IMR-90 (cell line): ENCODE measurements around the gene TFDP2. TPM values are rescaled to one million over a fixed set of nuclear protein-coding genes. Genes with fewer than 3 reads are reported as not detected.

ENCODE experiments used
- ATAC-seq: fragments of 200-7000 bp; cut with Tn5 transposase; 2 replicates; pipeline ENCODE4 v1.9.1; 2020; ENCODE audit warnings: low read depth, mild to moderate bottlenecking, moderate library complexity
- BruUV-seq: library from RNA; stranded (reverse); fragments of 400-500 nt; replicated peaks from 2 replicates; lab custom pipeline; 2021; lab: Mats Ljungman, UMichigan
- CTCF ChIA-PET: fragments of 300-600 bp; formaldehyde crosslinking; extraction: SDS; loops from one replicate; lab custom pipeline; 2021; ENCODE audit warnings: antibody characterized with exemption; lab: Yijun Ruan, JAX
- POLR2A ChIA-PET: fragments of 300-600 bp; sonication (Branson Sonifier 250); formaldehyde crosslinking; loops from one replicate; lab custom pipeline; 2022; ENCODE audit warnings: antibody characterized with exemption; ENCODE audit not compliant: unreplicated experiment; lab: Charles Lee
- DNase-seq: peaks from one replicate; pipeline ENCODE4 v3.0.0; 2013
- H2AFZ ChIP-seq: replicated peaks from 2 replicates; pipeline ENCODE3; 2013; ENCODE audit warnings: low read length, mild to moderate bottlenecking; ENCODE audit not compliant: poor library complexity
- H2AK5ac ChIP-seq: 2 replicates; pipeline ENCODE4 v1.6.1; 2013; ENCODE audit warnings: low read depth, low read length, inconsistent platforms
- H2AK9ac ChIP-seq: replicated peaks from 2 replicates; pipeline ENCODE3; 2013; ENCODE audit warnings: mild to moderate bottlenecking, low read depth, low read length, moderate library complexity; ENCODE audit not compliant: poor library complexity
- H2BK120ac ChIP-seq: 2 replicates; pipeline ENCODE4 v1.6.1; 2013; ENCODE audit warnings: low read depth, low read length, inconsistent platforms
- H2BK15ac ChIP-seq: 3 replicates; pipeline ENCODE4 v1.6.1; 2013; ENCODE audit warnings: low read depth, low read length, inconsistent platforms
- H2BK20ac ChIP-seq: 2 replicates; pipeline ENCODE4 v1.6.1; 2013; ENCODE audit warnings: low read depth, mild to moderate bottlenecking, inconsistent platforms, low read length, moderate library complexity
- H2BK5ac ChIP-seq: 2 replicates; pipeline ENCODE4 v1.6.1; 2013; ENCODE audit warnings: mild to moderate bottlenecking, low read depth, low read length, inconsistent platforms; ENCODE audit not compliant: poor library complexity, severe bottlenecking
- H3K14ac ChIP-seq: replicated peaks from 2 replicates; pipeline ENCODE4 v1.6.1; 2013; ENCODE audit warnings: low read depth, low read length, inconsistent platforms
- H3K18ac ChIP-seq: 2 replicates; pipeline ENCODE4 v1.6.1; 2013; ENCODE audit warnings: low read depth, low read length, control low read depth
- H3K23ac ChIP-seq: 2 replicates; pipeline ENCODE4 v1.6.1; 2013; ENCODE audit warnings: low read depth, low read length, inconsistent platforms
- H3K27ac ChIP-seq: 2 replicates; pipeline ENCODE4 v1.5.1; 2013; ENCODE audit warnings: mild to moderate bottlenecking, control low read depth, low read length; ENCODE audit not compliant: insufficient read depth
- H3K27me3 ChIP-seq: 2 replicates; pipeline ENCODE4 v1.6.1; 2013; ENCODE audit warnings: low read length; ENCODE audit not compliant: control insufficient read depth, insufficient read depth
- H3K36me3 ChIP-seq: 2 replicates; pipeline ENCODE4 v1.6.1; 2013; ENCODE audit warnings: low read length, mixed read lengths; ENCODE audit not compliant: control insufficient read depth, insufficient read depth
- H3K4ac ChIP-seq: 2 replicates; pipeline ENCODE4 v1.6.1; 2013; ENCODE audit warnings: low read depth, low read length, inconsistent platforms
- H3K4me1 ChIP-seq: 2 replicates; pipeline ENCODE4 v1.6.1; 2013; ENCODE audit warnings: low read length, mixed read lengths; ENCODE audit not compliant: control insufficient read depth, insufficient read depth
- H3K4me2 ChIP-seq: 2 replicates; pipeline ENCODE4 v1.6.1; 2013; ENCODE audit warnings: low read depth, mild to moderate bottlenecking, control low read depth, low read length, moderate library complexity
- H3K4me3 ChIP-seq: 2 replicates; pipeline ENCODE4 v1.5.1; 2013; ENCODE audit warnings: low read depth, mild to moderate bottlenecking, control low read depth, low read length, moderate library complexity; ENCODE audit not compliant: insufficient read depth
- H3K56ac ChIP-seq: 2 replicates; pipeline ENCODE4 v1.6.1; 2013; ENCODE audit warnings: low read length, inconsistent platforms; ENCODE audit not compliant: insufficient read depth; ENCODE audit errors: extremely low read depth
- H3K79me1 ChIP-seq, 2 experiments: 2 replicates each; pipeline ENCODE4 v1.6.1; 2013; ENCODE audit warnings: low read length in 2 of 2, inconsistent platforms in 1 of 2, low read depth in 1 of 2
- H3K9ac ChIP-seq: 2 replicates; pipeline ENCODE4 v1.6.1; 2013; ENCODE audit warnings: low read depth, low read length, control low read depth
- H3K9me1 ChIP-seq: 2 replicates; pipeline ENCODE4 v1.6.1; 2013; ENCODE audit warnings: low read length, inconsistent platforms; ENCODE audit not compliant: insufficient read depth
- H3K9me3 ChIP-seq: 2 replicates; pipeline ENCODE4 v1.6.1; 2013; ENCODE audit warnings: low read length; ENCODE audit not compliant: control insufficient read depth, insufficient read depth
- H4K20me1 ChIP-seq: 2 replicates; pipeline ENCODE4 v1.6.1; 2013; ENCODE audit warnings: low read length, inconsistent platforms; ENCODE audit not compliant: insufficient read depth
- H4K5ac ChIP-seq: 2 replicates; pipeline ENCODE4 v1.6.1; 2013; ENCODE audit warnings: mild to moderate bottlenecking, low read depth, low read length, control low read depth
- H4K8ac ChIP-seq, 2 experiments: 2 replicates each; pipeline ENCODE4 v1.6.1; 2013; ENCODE audit warnings: low read depth in 2 of 2, low read length in 2 of 2, control low read depth in 1 of 2, inconsistent platforms in 1 of 2
- H4K91ac ChIP-seq: 2 replicates; pipeline ENCODE4 v1.6.1; 2013; ENCODE audit warnings: low read depth, low read length, inconsistent platforms; ENCODE audit not compliant: insufficient read depth
- POLR2A ChIP-seq: IDR thresholded peaks from 2 replicates; pipeline ENCODE4 v1.6.1; 2012; ENCODE audit warnings: mild to moderate bottlenecking, low read depth, low read length
- RCOR1 ChIP-seq: IDR thresholded peaks from 2 replicates; pipeline ENCODE4 v1.6.1; 2012; ENCODE audit warnings: mild to moderate bottlenecking, low read length, improper control_type of control experiment; ENCODE audit not compliant: insufficient replicate concordance
- SMC3 ChIP-seq: fragments of 150-350 bp; IDR thresholded peaks from 2 replicates; pipeline ENCODE4 v1.6.1; 2016; ENCODE audit warnings: low read depth, mild to moderate bottlenecking, antibody characterized with exemption, low read length, moderate library complexity
- WGBS, 2 experiments: methylation state at CpG; one replicate each; pipeline versions ENCODE4 v1.1.5 to v1.1.7; 2013; ENCODE audit warnings: missing lambda C conversion rate in 2 of 2; ENCODE audit not compliant: insufficient read length in 1 of 2; ENCODE audit errors: extremely low coverage in 2 of 2; 5-methylcytosine and 5-hydroxymethylcytosine counted together
- dilution Hi-C: fragments of 300-500 bp; cut with HindIII; formaldehyde crosslinking; loops from one replicate; pipeline ENCODE4 v1.14.3; 2018; ENCODE audit warnings: low sequenced_read_pairs; ENCODE audit not compliant: unreplicated experiment
- in situ Hi-C: fragments of 300-500 bp; cut with MboI; formaldehyde crosslinking; loops from 3 replicates; pipeline ENCODE4 v1.14.3; 2019; ENCODE audit warnings: low sequenced_read_pairs, inconsistent platforms, mixed read lengths
- intact Hi-C: fragments of 100-400 bp; cut with micrococcal nuclease; formaldehyde crosslinking; loops from 2 replicates; pipeline ENCODE4 v1.10.0; 2022
- polyA plus RNA-seq, 3 experiments: library from polyadenylated mRNA; depleted of rRNA; stranded (reverse); fragments of >200 nt; gene quantifications; 2 replicates each; pipeline ENCODE4 v1.2.3, GENCODE V29; 2012; ENCODE audit warnings: low replicate concordance in 1 of 3
- total RNA-seq: library from RNA; depleted of rRNA; stranded (reverse); fragments of >200 nt; gene quantifications from 2 replicates; pipeline ENCODE4 v1.2.3, GENCODE V29; 2012

Gene TFDP2
- total and polyA plus RNA-seq, 2 of the 4 experiments (the other 2 are of a cell fraction): 10.7 to 23.7 TPM

DNA sequence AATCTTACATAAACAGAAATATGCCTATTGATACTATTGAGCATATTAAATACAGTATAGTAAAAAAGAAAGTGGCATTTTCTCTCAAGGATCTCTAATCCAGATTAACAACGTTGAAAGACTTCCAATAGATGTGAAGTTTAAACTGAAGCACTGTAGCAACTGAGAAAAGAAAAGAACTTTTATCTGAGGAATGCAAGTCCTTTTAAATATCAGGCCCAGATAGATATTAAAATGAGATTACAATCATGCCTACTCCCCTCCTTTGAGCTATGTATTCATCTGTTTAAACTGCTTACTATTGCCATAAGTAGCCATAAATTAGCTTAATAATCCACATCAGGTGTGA lies 102.3 kb downstream of the TFDP2 start:
- no peaks in the 10 kb centered on the region for H3K4me1 ChIP-seq

More for the DNA sequence above, 102.3 kb downstream of the TFDP2 start:
- Histone ChIP-seq H2BK15ac (no peak overlapping the region), H3K9ac (no peak overlapping the region), H3K4me3 (no peak overlapping the region), H4K20me1 (no peaks in the 10 kb centered on the region), H3K18ac (no peak overlapping the region), H3K27me3 (no peaks in the 10 kb centered on the region), H3K27ac (no peak overlapping the region), H4K5ac (no peak overlapping the region), H3K56ac (no peak overlapping the region), H2BK120ac (no peak overlapping the region), H2AK5ac (no peak overlapping the region), H3K36me3 (no peaks in the 10 kb centered on the region), H3K4me2 (no peak overlapping the region), H4K91ac (no peak overlapping the region), H2BK20ac (no peak overlapping the region), H4K8ac (no peak overlapping the region), H2AFZ (no peak overlapping the region), H3K23ac (no peak overlapping the region), H3K79me1 (no peaks in the 10 kb centered on the region), H2BK5ac (no peak overlapping the region), H3K9me1 (no peaks in the 10 kb centered on the region), H3K4ac (no peak overlapping the region), H2AK9ac (no peak overlapping the region), H3K9me3 (no peaks in the 10 kb centered on the region), H3K14ac (no peak overlapping the region)
- in situ Hi-C loops: no loop called here
- ChIA-PET POLR2A (no interaction called here), CTCF (no interaction called here)
- no TSS peak for BruUV-seq
- TF ChIP-seq RCOR1 (no peak), POLR2A (no peak), SMC3 (no peak)
- no CpG with 5 or more reads among the region's 1 CpG for whole genome bisulfite sequencing, 2 experiments
- ATAC-seq (no peak), DNase-seq (no peak)
- dilution Hi-C loops: no loop called here
- intact Hi-C loops: no loop called here
